Activated T-cell treated with anti-CD3 and anti-CD28 coated beads, Interleukin-2, amount 50 U/mL, for 4 hours (primary cell): ENCODE data around the gene KBTBD3. TPM values are rescaled to one million over a fixed set of nuclear protein-coding genes. Genes with fewer than 3 reads are reported as not detected.

ENCODE experiments used
- ATAC-seq, 2 donors: fragments of 200-7000 bp; cut with Tn5 transposase; one replicate each; pipeline ENCODE4 v1.10.0; 2021
- DNase-seq: peaks from one replicate; pipeline ENCODE4 v3.0.0-alpha.2; 2020
- H3K27me3 Mint-ChIP-seq: one replicate; pipeline ENCODE4 v1.8.0; 2021; ENCODE audit warnings: low read depth, mixed read lengths
- H3K36me3 Mint-ChIP-seq: one replicate; pipeline ENCODE4 v1.8.0; 2022; ENCODE audit warnings: mixed read lengths; ENCODE audit not compliant: insufficient read depth
- H3K4me1 Mint-ChIP-seq: one replicate; pipeline ENCODE4 v1.8.0; 2021; ENCODE audit warnings: low read depth, mixed read lengths
- H3K4me3 Mint-ChIP-seq: one replicate; pipeline ENCODE4 v1.8.0; 2021; ENCODE audit warnings: mild to moderate bottlenecking, moderate library complexity, mixed read lengths
- H3K9me3 Mint-ChIP-seq: one replicate; pipeline ENCODE4 v1.8.0; 2021; ENCODE audit warnings: mixed read lengths
- total RNA-seq, 3 donors: library from RNA; stranded (reverse); gene quantifications; one replicate each; pipeline ENCODE4 v1.2.1, GENCODE V29; 2021

Gene KBTBD3
- total RNA-seq, 3 donors from 2014 or later: 0.61 to 2.4 (median 1.9) TPM

GRCh38 chr11:106001304-106002012 lies 75.7 kb downstream of the KBTBD3 start:
- H3K4me3 Mint-ChIP-seq: no peak overlapping the region
- peaks cover 18% of the 10 kb centered on the region for H3K9me3 Mint-ChIP-seq
- ATAC-seq (no peak), DNase-seq (no peak)
- no peaks in the 10 kb centered on the region for H3K27me3 Mint-ChIP-seq
- peaks cover 69% of the 10 kb centered on the region for H3K36me3 Mint-ChIP-seq
- H3K4me1 Mint-ChIP-seq: peaks cover 13% of the 10 kb centered on the region

Other genes starting within 250 kb of the KBTBD3 start
- gene MSANTD4, start 55.1 kb downstream of the KBTBD3 start, total RNA-seq: 10 to 100 TPM; 11.8 to 16.5 (median 15.7) TPM
- 10 to 100 TPM; 49.4 to 55.9 (median 50.2) TPM for gene AASDHPPT, start 315 bp upstream of the KBTBD3 start, total RNA-seq